Measurements from ENCODE around the gene CCDC183.

CCDC183 gene

DNA sequence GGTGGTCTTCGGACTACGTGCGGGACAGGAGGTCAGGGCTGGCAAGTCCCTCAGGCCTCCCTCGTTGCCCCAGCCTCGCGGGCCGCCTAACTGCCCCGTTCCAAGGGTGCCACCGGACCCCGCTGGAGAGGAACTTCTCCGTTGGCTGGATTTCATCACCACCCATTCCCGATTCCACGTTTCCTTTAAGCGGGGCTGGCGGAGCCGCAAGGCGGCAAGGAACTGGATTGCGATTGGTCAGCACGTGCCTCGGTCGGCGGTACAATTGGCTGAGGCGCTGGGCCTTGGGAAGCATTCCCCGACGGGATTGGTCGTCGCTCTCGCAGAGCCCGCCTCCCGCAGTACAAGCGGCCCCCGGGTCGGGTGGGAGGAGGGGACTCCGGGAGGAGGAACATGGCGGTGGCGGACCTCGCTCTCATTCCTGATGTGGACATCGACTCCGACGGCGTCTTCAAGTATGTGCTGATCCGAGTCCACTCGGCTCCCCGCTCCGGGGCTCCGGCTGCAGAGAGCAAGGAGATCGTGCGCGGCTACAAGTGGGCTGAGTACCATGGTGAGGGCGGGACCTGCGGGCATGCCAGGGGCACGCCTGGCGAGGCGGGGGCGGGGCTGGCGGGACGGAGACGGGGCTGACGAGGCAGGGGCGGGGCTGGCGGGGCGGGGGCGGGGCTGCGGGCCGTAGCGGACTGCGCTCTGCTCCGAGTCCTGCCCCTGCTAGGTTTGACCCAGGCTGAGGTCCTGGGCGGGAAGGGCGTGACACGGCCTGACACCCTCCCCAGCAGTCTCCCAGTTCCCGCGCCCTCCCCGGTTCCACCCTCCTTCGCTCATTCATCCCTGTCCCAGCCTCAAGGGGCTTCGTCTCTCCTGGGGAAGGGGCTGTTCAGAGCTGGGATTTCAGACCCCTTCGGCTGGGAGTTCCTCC is 53.2 kb downstream of the CCDC183 start, which contains the start of gene PHPT1:
PHPT1 (plus strand) TSS at position 372 of the 922 bp plus-strand sequence; CDS start at position 394, 22 bp downstream.
- peak within 1 kb of the TSS; percentile 80 for H3K4me3 ChIP-seq
- peak within 1 kb of the TSS; percentile 77 to 99 for H3K27ac ChIP-seq

DNA sequence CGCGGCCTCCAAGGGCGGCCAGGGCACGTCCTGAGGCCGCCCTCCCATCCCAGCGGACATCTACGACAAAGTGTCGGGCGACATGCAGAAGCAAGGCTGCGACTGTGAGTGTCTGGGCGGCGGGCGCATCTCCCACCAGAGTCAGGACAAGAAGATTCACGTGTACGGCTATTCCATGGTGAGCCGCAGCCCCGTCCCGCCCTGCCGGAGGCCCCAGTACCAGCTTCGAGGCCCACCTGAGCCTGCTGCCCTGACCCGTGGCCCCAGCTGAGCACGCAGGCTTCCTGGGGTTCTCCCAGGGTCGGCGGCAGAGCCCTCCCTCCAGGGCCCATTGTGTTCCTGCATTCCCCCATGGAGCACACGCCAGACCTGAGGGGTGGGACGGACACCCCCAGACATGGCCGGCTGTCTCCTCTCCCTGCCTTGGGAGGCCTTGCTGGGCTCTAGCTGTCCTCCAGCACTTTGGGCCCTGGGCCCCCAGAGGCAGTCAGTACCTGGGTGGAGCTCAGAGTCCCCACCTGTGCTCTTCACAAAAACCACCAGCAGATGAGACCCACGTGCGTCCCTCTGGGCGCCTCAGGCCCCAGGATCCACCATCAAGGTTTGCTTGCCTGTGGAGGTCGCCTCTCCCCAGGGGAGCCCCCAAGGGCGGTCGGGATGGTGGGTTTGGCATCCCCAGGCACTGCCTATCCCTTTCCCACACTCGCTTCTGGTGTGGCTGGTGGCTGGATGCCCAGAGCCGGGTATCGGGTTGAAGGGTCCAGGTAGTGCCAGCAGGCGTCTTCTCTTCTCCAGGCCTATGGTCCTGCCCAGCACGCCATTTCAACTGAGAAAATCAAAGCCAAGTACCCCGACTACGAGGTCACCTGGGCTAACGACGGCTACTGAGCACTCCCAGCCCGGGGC is 54.1 kb downstream of the CCDC183 start:
- no peak for DNase-seq (ENCODE audit: low spot score)
- Histone ChIP-seq H3K27ac (peak overlapping the region; percentile 77 to 99), H3K4me3 (peak overlapping the region; percentile 80)
- TF ChIP-seq, protein P1, sequence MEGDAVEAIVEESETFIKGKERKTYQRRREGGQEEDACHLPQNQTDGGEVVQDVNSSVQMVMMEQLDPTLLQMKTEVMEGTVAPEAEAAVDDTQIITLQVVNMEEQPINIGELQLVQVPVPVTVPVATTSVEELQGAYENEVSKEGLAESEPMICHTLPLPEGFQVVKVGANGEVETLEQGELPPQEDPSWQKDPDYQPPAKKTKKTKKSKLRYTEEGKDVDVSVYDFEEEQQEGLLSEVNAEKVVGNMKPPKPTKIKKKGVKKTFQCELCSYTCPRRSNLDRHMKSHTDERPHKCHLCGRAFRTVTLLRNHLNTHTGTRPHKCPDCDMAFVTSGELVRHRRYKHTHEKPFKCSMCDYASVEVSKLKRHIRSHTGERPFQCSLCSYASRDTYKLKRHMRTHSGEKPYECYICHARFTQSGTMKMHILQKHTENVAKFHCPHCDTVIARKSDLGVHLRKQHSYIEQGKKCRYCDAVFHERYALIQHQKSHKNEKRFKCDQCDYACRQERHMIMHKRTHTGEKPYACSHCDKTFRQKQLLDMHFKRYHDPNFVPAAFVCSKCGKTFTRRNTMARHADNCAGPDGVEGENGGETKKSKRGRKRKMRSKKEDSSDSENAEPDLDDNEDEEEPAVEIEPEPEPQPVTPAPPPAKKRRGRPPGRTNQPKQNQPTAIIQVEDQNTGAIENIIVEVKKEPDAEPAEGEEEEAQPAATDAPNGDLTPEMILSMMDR (IDR thresholded peaks at IDR 0.05) = no peak

More for the DNA sequence above, 53.2 kb downstream of the CCDC183 start, which contains the start of gene PHPT1:
- TF ChIP-seq, protein P1 (IDR thresholded peaks at IDR 0.05) = no peak
- peak; percentile 99 for DNase-seq (ENCODE audit: low spot score)

DNA sequence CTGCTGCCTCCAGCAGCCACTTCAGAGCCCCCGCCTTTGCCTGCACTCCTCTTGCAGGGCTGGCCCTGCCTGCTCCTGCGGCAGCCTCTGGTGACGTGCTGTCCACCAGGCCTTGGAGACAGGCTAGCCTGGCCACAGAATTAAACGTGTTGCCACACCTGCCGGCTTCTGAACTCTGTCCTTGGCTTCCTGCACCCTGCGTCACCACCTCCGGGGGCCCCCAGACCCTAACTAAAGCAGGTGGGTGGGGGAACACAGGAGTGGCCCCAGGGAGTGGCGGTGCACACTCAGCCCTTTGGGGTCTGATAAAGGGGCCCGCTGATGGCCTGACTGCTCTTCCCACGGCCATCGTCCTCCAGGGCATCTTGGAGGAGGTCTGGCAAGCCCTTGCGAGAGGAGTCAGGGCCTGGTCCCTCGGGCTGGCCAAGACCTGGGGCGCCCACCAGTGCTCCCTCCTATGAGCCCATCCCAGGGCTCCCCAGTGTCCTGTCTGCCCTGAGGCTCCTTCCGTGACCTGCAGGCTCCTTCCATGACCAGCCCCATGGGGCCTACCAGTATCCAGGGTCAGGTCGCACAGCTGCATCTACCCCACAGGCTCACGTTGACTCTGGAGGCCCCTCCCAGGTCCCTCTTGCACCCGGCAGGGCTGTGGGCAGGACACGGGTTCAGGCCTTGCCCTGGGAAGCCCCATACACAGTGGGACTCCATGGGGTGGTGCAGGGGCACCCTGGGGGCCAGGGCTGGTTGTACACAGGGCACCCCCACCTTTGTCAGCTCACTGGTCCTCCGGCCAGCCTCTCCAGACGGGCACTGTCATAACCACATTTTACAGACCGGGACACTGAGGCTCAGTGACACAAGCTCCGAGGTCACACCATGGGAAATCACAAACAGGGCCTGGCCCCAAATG is 55.0 kb downstream of the CCDC183 start:
- H3K4me3 ChIP-seq = no peak overlapping the region
- no peak for DNase-seq (ENCODE audit: low spot score)
- no peak overlapping the region for H3K27ac ChIP-seq
- TF ChIP-seq, protein P1 (IDR thresholded peaks at IDR 0.05) = no peak

DNA sequence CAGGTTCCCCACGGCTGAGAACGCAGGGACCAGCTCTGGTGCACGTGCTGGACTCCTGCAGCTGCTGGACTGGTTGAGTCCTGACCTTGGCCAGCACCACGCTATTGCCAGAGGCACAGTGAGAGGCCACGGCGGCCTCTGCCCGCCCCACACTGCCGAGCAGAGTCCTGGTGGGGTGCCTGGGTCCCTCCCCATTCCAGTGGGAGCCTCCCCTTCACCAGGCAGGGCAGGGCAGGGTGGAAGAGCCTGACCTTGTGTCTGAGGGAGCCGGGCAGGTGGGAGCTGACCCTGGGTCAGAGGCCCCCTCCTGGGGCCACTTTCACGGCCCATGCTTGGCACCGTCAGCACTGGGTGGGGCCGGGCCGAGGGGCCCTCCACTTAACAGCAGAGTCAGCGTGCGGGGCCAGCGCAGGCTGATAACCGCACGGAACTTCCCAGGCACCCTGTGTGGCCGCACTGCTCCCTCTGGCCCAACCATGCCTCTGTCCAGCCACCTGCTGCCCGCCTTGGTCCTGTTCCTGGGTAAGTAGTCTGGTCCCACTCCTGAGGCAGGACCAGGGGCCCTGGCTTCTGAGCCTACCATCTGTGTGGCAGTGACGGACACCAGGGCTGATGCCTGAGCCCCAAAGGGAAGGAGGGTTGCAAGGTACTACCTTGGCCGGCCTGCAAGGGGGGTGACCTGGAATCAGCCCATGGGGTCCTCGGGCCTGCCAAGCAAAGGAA is 56.0 kb downstream of the CCDC183 start, which contains the start of gene MAMDC4:
MAMDC4 (plus strand) TSS at position 406 of the 723 bp plus-strand sequence; CDS start at position 477, 71 bp downstream.
- no peak within 1 kb of the TSS for H3K27ac ChIP-seq
- TF ChIP-seq, protein P1 (IDR thresholded peaks at IDR 0.05) = no peak
- no peak for DNase-seq (ENCODE audit: low spot score)
- no peak within 1 kb of the TSS for H3K4me3 ChIP-seq

DNA sequence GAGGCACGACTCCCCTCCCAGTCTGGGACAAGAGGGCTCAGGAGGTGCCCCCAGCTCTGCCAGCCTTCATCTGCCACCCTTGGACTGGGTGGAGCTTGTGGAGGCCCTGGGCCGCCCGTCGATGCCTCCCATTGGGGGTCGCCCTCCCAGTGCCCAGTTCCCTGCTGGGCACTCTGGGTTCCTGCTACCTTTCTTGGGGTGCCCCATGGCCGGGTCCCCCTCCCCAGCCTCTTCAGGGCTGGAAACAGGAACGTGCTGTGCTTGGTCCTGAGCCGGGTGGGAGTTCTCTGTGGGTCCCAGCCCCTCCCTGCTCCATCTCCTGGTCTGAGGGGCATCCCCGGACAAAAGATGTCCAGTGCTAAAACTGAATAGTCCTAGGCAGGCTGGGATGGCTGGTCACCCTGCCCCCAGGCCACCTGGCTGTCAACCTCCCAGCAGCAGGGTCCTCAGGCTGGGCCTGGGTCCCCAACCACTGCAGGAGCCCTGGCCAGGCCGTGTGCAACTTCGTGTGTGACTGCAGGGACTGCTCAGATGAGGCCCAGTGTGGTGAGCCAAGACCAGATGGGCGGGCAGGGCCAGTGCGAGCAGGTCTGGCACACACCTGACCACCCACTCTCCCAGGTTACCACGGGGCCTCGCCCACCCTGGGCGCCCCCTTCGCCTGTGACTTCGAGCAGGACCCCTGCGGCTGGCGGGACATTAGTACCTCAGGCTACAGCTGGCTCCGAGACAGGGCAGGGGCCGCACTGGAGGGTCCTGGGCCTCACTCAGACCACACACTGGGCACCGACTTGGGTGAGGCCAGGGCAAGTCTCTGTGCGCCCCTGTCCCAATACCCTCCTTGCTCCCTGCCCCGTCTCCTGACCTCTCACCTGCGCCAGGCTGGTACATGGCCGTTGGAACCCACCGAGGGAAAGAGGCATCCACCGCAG is 56.8 kb downstream of the CCDC183 start:
- DNase-seq (ENCODE audit: low spot score) = no peak
- TF ChIP-seq, protein P1 (IDR thresholded peaks at IDR 0.05) = no peak
- no peak overlapping the region for H3K27ac ChIP-seq
- H3K4me3 ChIP-seq = no peak overlapping the region

Measured in coronary artery (tissue), 2 donors.